Pons (tissue), 1 donor: Measurements from ENCODE around the gene WDR7.

Experiments
- DNase-seq: peaks from one replicate; pipeline ENCODE4 v3.0.0-alpha.2; 2016; ENCODE audit warnings: low spot score

Gene WDR7

DNA sequence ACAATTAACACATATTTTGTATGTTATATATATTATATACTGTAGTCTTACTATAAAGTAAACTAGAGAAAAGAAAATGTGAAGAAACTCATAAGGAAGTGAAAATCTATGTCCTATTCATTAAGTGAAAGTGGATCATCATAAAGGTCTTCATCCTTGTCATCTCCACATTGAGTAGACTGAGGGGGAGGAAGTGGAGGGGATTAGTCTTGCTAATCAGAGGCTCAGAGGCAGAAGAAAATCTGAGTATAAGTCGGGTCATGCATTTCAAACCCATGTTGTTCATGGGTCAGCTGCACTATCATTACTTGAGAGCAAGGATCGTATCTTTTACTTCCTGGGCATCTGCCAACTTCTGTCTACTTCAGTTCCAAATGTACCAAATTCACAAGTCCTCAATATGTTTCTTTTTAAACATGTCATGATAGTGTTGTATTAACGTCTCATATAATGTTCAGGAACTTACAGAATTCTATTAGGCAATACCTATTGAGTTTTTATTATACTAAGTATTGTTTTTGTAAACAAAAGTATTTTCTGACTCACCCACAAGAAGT, 286.8 kb downstream of the WDR7 start:
- DNase-seq: no peak

DNA sequence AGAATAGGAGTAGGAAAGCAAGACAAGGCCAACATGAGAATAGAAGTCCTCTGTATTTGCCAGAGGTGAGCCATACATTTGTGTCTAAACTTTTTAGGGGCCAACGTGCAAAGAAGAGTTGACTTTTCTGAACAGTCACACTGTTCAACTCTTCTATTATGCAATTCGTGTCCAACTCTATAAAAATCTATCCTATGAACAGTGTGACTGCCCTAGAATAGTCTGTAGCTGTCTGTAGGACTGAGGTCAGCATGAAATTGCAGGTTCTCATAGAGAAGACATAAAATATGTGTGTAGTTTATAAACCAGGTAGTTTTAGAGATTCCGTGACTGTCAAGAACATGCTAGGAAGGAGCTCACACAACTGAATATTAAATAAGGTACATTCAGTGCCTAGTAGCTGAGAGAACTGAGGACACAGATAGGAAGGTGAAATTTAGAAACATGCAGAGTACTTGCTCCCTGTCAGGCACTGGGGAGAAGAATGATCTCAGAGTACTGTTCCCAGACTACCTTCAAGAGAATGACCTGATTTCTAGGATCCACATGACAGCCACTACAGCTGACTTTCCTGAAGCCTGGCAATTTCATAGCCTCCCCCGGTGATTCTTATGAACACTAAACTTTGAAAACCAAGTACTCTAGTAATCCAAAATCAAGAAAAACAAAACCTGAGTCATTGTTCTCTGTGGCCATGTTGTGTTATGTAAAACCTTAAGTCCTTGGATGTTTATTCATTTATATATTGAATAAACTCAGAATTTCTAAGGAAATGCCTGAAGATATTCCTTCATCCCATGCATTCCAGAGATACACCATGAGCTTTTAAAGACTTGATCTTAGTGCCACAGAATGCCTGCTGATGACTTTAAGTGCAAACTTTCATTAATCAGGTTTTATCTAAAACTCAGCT, 294.3 kb downstream of the WDR7 start:
- peak; percentile 11 for DNase-seq

DNA sequence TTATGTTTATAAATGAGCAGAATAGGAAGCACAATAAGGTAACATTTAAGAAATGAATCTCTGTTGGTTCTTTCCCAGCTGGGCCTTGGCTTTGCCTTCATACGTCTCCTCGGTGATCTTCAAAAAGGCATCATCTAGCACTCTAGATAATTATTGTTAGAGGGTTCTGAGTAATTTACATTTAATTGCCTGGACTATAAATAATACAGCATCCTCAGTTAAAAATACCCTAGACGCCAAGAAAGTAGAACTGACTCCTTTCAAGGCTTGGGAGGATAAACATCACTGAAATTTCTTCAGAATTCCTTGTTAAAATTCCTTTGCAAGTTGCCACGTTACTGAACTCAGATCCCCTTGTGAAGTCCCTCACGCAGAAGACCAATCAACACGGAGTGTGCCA, 296.1 kb downstream of the WDR7 start:
- no peak for DNase-seq

DNA sequence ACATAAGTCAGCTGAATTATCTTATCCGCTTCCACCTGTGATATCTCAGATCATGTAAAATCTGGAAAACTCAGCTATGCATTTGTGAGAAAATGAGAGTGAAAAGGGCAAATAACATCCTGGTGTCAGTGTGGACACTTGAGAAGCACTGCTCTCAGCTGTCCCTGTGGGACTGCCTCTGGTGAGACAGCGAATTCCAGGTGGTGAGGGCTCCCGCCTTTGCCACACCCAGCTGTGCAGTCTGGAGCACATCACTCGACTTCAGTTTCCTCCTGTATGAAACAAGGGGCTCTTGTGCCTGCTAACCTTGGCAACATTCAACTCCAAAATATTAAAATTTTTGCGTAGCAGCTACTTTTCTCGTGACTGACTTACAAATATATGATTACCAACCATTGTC, 300.9 kb downstream of the WDR7 start:
- no peak for DNase-seq

DNA sequence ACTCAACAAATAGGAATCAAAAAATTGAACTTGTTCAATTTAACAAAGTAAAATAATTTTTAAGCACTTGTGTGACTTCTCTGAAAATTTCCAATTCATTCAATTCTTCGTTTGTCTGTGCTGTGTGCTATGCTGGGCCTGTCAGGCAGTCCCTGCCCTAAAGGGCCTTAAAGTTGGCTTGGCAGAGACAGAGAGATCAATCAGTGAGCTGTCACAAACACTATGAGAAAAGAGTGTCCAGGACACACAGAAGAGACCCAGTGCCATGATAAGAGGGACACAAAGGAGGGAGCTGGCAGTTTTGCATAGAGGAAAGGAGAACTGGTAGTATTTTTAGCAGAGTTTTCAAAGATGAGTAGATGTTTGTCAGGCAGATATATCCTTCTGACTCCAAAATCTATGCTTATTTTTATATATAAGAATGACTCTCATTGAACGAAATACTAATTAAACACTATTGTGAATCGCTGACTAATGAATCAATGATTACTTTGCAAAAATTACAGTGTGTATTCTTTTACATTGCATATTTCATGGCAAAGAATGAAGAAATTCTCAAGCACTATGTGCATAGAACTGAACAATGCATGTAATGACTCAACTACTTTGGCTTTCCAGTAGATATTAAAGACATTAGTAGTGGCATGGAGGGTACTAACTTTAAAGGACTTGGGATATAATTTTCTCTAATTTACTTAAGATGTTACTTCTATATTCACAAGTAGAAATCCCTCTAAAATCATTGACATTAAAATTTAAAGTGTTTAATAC, 302.5 kb downstream of the WDR7 start:
- DNase-seq: no peak

DNA sequence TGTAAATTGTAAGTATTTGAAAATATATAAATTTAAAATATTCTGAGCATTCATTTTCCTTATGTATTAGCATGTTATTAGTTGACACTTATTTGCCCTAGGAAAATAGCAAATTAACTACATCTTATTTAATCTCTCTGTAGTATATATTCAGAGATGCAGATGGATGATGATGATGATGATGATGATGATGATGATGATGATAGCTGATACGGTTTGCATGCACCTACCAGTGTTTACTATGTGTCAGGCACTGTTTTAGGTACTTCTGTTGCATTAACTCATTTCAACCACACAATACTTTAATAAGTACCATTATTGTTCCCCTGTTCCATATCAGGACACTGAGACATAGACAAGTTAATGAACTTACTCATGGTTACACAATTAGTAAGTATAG, 304.3 kb downstream of the WDR7 start:
- no peak for DNase-seq

DNA sequence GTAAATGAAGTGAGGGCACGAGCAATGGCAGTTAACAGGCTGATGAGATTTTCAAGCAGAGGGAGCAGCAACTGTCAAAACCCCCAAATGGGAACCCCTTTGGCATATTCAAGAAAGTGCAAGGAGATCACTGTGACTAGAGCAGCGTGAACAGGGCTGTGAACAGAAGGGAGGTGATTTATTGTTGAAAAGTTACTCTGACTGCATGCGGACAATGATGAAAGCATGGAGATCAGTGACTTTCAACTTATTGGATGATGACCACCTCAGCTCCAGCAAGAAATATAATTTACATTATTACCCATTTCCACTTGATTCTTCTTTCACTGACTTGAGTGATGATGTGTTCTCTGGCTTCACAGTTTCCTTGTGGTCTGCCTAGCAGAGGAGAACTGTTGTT, 308.0 kb downstream of the WDR7 start:
- no peak for DNase-seq

DNA sequence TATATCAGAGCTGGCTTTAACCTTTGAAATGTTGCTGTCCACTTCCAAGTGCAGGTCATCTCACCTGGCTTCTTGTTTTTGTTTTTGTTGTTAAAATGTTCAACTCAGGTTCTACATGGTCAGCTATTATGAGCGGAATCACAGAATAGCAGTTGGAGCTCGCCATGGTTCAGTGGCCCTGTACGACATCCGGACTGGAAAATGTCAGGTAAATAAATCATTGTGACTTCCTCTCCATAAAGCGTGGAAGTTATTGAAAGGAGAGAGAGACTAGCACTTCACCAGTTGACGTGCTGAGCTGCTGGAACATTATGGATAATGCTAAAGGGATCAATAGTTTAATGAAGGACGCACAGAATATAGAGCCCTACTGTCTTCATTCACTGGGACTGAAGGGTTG, 311.2 kb downstream of the WDR7 start:
- DNase-seq: no peak

DNA sequence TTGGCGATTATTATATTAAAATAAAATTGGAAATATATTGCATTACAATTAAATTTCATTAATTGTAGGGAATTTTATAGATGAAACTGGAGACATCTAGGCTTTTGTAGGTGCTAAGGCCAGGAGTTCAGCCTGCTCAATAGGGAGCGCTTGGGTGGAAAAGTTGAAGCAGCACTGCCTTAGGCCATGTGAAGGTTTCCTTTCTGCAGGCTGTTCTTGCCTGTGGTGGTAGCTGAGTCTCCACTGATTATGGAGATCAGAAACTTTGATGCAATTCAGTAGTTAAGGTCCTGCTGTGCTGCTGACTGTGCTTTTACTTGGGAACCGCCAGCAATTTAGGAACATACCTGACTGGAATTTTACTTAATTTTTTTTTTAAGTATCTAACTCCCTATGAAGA, 315.9 kb downstream of the WDR7 start:
- no peak for DNase-seq

DNA sequence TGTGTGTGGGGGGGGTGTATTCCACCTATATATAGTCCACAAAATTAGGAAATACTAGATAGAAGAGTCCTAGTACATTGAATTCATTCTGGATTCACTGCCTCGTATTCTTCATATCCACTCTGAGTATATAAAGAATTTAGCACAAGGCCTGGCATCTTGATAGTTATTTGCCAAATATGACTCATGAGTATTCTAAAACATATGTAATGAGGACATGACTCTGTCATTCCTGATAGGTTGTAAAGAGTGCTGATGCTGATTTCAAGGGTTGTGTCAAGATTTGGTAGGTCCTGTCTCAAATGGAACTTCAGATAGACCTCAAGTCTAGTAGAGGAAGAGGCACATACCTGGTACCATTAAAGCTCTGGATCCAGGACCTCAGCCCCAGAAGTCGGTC, 322.3 kb downstream of the WDR7 start:
- no peak for DNase-seq

DNA sequence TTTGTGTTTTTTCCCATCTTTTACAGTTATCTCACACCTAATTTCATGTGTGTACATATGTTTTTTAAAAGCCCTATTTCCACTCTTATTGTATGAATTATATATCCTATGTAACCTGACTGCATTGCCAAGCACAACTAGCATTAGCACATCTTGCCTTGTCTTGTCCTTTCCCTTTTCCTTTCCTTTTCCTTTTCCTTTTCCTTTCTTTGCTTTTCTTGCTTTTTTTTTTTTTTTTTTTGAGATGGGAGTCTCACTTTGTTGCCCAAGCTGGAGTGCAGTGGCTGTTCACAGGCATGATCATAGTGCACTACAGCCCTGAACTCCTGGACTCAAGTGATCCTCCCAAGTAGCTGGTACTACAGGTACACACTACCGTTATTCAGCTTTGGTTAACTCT, 323.0 kb downstream of the WDR7 start:
- no peak for DNase-seq

DNA sequence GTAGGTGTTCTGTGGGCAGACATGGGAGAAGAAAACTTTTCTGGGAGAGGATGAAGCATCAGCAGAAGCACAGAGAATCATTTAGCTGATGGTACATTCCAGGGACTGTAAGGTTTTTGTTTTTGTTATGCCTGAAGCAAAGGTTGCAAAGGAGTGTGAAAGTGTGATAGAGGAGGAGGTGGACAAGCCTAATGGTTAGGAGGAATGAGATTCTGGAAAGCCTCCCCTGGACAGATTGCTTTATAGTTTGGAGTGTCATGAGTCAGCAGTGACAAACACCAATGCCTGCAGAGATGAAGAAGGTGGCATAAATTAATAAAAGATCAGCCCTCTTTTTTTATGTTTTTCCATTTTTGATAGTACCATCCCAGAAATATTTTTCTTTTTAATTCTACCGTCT, 324.1 kb downstream of the WDR7 start:
- DNase-seq: no peak

DNA sequence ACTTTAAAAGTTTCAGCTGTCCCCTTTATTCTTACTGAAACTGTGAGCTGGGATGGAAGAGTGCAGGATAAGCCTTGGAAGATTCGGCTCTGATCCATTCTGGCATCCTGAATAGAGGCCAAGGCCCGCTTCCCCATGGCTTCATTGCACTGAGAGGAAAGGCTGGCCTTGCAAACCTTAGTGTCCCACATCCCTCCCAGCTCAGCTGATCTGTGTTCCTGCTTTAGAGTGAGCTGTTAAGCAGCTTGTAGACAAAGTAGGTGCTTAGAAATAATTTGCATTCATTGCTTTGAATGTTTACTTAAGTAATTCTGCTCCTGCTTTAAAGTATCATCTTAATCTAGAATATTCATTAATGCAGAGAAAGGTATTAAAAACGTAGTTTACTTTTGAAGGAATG, 326.1 kb downstream of the WDR7 start:
- no peak for DNase-seq

DNA sequence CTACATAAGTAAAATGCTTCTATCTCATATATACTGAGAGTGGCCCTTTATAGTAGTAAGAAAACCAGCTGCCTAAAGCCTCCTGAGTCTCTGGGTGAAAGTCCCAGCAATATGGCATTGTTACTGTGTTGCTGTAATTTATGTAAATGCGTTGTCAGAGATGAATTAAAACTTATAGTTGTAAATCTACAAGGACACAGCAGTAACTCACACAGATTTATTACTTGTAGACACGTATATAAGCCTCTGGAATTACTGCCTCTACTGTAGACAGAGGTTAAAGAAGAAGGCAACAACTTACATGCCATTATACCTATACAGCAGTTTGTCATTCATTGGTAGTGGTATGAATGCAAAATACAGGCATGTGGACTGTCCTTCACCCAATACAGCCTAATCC, 326.6 kb downstream of the WDR7 start:
- no peak for DNase-seq

DNA sequence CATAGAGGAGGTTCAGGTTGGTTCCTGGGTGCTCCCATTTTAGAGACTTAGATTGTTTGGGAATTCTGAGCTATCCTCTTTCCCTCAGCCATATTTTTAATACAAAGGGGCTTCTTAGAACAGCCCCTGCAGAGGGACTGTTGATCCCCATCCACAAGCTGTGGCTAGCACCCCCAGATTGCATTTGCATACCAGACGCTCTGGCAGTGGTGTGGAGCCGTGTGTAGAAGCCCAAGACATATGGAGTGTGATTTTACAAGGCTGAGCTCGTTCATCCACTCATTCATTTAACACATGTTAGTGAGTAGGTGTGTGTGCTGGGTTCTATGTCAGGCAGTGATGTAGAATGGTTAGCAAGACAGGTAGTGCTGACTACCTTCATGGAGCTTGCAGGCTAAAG, 329.0 kb downstream of the WDR7 start:
- DNase-seq: no peak

DNA sequence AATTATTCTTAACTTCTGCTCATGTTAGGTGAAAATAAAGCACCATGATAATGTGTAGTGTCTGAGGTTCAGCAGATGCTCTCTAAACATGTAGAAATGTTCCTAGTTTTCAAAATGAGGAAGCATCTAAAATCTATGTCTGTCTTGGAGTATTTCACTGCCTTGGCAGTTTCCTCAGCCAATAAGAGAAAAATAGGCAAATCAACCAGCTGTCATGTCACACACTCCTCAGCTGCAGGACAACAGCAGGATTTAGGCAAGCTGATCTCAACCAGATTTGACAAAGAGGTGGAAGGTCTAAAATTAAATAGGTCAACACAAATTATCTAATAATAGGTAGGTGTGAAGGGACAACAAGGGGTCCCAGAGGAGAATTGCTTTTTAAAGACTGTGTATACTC, 331.6 kb downstream of the WDR7 start:
- peak; percentile 65 for DNase-seq

DNA sequence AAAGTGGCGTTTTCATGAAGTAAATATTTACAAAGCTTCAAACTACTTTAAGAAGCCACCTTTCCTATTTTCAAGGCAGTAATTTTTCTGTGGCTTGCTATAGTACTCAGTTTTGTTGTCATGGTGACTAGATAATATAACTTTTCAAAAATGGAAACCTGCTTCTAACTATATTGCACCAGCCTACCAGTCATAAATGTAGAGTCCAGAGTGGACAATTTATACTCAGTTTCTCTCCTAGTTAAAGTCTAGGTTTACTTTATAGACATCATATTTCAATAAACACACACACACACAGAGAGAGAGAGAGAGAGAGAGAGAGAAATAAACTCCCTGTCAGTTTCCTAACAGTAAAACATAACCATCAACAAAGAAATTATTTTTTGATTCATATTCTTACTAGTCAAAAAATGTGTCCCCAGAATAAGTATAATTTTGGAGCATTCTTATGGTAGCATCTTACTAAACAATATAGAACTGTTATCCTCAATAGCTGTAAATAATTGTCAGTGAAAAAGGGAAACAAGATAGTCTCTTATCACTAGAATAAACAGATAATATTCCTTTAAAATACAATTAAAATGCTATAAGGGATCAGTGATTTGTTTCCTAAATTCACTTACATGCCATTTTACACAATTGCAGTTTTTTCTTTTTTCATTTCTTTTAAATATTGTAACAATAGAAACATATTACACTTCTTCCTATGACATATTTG, 332.3 kb downstream of the WDR7 start:
- DNase-seq: no peak

DNA sequence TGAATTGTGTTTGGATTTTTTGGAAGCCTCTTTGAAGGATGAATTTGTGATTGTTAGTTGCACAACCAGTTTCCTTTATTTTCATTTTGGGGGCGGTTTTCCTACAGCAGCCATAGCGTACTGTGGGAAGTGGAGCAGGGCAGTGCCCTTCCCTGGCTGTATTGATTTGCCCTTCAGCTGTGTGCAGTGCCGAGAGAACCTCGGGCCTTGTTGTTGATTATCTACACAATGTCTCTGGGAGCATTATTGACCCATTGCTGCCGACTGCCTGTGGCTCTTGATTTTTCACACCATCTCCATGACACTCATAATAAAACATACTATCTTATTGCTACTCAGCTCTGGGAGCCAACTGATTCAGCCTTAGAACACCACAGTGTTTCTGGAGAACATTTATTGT, 333.6 kb downstream of the WDR7 start:
- peak; percentile 54 for DNase-seq

DNA sequence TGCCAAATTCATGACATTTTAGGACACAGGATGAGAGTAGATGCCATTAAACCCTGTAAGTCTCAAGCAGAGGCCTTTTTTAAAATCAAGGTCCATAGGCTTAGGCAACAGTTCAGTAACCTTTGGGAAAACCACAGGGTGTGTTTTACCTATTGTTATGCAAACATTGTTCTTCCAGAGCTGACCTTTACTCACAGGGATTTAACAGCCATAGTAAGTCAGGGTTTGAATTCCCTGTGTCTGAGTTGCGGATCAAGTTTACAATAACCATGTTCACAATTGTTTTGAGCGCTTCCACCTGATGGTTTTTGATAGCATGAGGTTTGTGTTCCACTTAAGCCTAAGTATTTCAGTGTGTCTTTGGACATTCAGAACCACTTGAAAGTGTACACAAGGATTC, 335.7 kb downstream of the WDR7 start:
- no peak for DNase-seq

DNA sequence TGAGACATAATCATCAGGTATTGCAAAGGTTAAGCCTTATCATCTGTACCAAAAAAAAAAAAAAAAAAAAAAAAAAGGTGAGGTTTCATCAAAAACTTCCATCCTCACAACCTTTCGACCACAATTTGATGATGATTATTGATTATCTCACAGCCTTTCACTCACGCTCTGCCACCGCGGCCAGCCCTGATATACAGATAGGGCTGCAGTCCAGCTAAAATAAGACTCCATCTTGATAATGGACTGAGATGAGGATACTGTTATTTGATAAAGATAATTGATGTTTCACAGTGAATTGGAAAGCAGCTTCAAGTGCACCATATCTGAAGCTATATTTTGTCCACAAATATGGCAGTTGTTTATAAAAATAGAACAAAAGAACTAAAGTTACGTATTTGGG, 336.1 kb downstream of the WDR7 start:
- DNase-seq: no peak

DNA sequence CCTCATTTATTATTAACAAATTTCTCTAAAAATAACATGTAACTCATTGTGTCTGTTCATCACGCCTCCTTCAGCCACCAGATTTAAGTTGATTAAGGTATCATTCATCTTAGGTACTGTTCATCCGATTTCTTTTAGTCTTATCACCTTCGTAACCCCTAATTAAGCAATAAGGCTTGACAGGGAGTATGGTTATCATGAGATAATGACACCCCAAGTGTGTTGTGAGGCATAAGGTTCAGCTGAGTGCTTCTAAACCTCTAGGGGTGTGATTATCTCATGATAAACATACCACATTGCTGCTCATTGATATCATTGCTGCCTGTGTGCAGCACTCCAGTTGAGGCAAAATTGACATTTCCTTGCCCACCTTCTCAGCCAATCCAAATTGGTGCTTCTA, 336.9 kb downstream of the WDR7 start:
- no peak for DNase-seq

DNA sequence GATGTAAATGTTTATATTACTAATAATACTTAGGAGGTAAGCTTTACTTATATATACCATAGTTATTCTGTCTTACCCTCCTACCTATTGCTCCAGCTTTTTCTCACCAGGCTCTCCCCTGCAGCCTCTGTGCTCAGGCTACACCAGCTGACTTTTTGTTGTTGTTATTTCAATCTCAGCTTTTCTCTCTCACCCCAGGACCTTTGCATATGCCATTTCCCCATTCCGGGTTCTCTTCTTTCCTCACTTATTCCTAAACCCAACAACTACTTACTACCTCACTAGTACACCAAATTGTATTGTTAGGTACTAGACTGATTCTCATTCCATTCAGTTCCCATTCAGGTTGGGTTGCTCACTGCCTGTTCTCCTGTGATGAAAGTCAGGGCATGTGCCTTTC, 339.5 kb downstream of the WDR7 start:
- no peak for DNase-seq

DNA sequence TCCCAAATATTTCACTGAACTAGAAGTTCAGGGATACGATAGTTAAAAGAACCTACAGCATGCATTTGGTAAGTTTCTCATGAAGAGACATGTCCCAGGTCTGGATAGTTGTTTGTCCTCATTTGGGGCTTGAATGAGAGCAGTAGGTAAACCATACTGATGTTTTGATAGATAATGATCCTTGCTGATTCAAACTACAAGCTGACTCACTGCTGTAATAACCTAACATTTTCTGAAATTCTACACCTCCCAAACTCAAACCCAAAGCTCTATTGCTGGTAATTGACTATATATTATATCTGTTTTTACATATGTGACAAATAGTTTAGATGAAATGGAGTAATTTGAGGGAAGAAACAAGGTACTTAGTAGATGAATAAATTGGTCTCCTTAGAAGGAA, 341.6 kb downstream of the WDR7 start:
- no peak for DNase-seq
